ENCODE results near the gene ADAMTS13. TPM values are rescaled to one million over a fixed set of nuclear protein-coding genes. Genes with fewer than 3 reads are reported as not detected.

The ADAMTS13 gene
- total RNA-seq, 1 experiment from 2014 or later, result 12.0 TPM

Other genes starting within 250 kb of the ADAMTS13 start
- gene OBP2B, start 213.1 kb upstream of the ADAMTS13 start, total RNA-seq (2021), result not detected in 3 replicates
- 0.15 to 0.39 TPM (median 0.25 TPM) in 3 replicates for gene ABO, start 147.2 kb upstream of the ADAMTS13 start, total RNA-seq (2021)
- 48.8 to 67.2 TPM (median 54.1 TPM) in 3 replicates for gene SURF6, start 86.2 kb upstream of the ADAMTS13 start, total RNA-seq (2021)
- 51.2 to 59.5 TPM (median 55.3 TPM) in 3 replicates for gene MED22, start 74.2 kb upstream of the ADAMTS13 start, total RNA-seq (2021)
- gene RPL7A, start 74.1 kb upstream of the ADAMTS13 start, total RNA-seq (2021), result 2,747 to 3,149 TPM (median 3,142 TPM) in 3 replicates
- gene SURF1, start 65.9 kb upstream of the ADAMTS13 start, total RNA-seq (2021), result 33.3 to 36.4 TPM (median 35.6 TPM) in 3 replicates
- gene SURF2, start 65.8 kb upstream of the ADAMTS13 start, total RNA-seq (2021), result 26.3 to 33.3 TPM (median 28.8 TPM) in 3 replicates
- gene SURF4, start 46.3 kb upstream of the ADAMTS13 start, total RNA-seq (2021), result 171 to 173 TPM (median 173 TPM) in 3 replicates
- gene STKLD1, start 46.0 kb upstream of the ADAMTS13 start, total RNA-seq (2021), result 0.94 to 1.6 TPM (median 0.98 TPM) in 3 replicates
- gene REXO4, start 4.4 kb upstream of the ADAMTS13 start, total RNA-seq (2021), result 33.0 to 38.6 TPM (median 36.3 TPM) in 3 replicates
- gene CACFD1, start 37.6 kb downstream of the ADAMTS13 start, total RNA-seq (2021), result 22.5 to 38.7 TPM (median 29.5 TPM) in 3 replicates
- gene SLC2A6, start 56.7 kb downstream of the ADAMTS13 start, total RNA-seq (2021), result 13.4 to 16.6 TPM (median 14.2 TPM) in 3 replicates
- 0.34 TPM in 1 of 3 replicates, not detected in the others for gene MYMK, start 102.6 kb downstream of the ADAMTS13 start, total RNA-seq (2021)
- gene ADAMTSL2, start 112.3 kb downstream of the ADAMTS13 start, total RNA-seq (2021), result 0.64 to 0.87 TPM (median 0.64 TPM) in 3 replicates
- gene FAM163B, start 187.0 kb downstream of the ADAMTS13 start, total RNA-seq (2021), result 2.0 to 3.1 TPM (median 2.7 TPM) in 3 replicates
- 0.23 to 0.34 TPM (median 0.24 TPM) in 3 replicates for gene DBH, start 214.0 kb downstream of the ADAMTS13 start, total RNA-seq (2021)